WERI-Rb-1 (cell line): ENCODE data around the gene TMEM108.

ENCODE experiments used
- DNase-seq: peaks from one replicate; pipeline ENCODE4 v3.0.0-alpha.2; 2020
- H3K27ac ChIP-seq: fragments of 250-450 bp; sonication (Bioruptor Pico); 2 replicates; pipeline ENCODE4 v1.5.1; 2020; ENCODE audit warnings: mild to moderate bottlenecking, moderate library complexity
- H3K27me3 ChIP-seq: fragments of 250-450 bp; sonication (Bioruptor Pico); 2 replicates; pipeline ENCODE4 v1.5.1; 2021; ENCODE audit warnings: mild to moderate bottlenecking, low read depth, moderate library complexity; ENCODE audit not compliant: insufficient read depth, severe bottlenecking
- H3K36me3 ChIP-seq: fragments of 250-450 bp; sonication (Bioruptor Pico); 2 replicates; pipeline ENCODE4 v1.5.1; 2020; ENCODE audit warnings: mild to moderate bottlenecking, moderate library complexity
- H3K4me3 ChIP-seq: 2 replicates; pipeline ENCODE4 v1.5.1; 2011; ENCODE audit warnings: low read depth, mild to moderate bottlenecking, control low read depth, low read length
- H3K9me3 ChIP-seq: fragments of 250-450 bp; sonication (Bioruptor Pico); 2 replicates; pipeline ENCODE4 v1.5.1; 2021; ENCODE audit warnings: mild to moderate bottlenecking, moderate library complexity; ENCODE audit not compliant: severe bottlenecking
- CTCF ChIP-seq: IDR thresholded peaks from 2 replicates; pipeline ENCODE4 v1.5.1; 2011; ENCODE audit warnings: low read depth, mild to moderate bottlenecking, control low read depth, inconsistent platforms, low read length

The TMEM108 gene

GRCh38 chr3:133197619-133198018, 159.4 kb downstream of the TMEM108 start:
- no peak overlapping the region for H3K27ac ChIP-seq
- no peak for DNase-seq
- peaks cover 9% of the 10 kb centered on the region for H3K9me3 ChIP-seq
- H3K4me3 ChIP-seq: no peak overlapping the region
- no peaks in the 10 kb centered on the region for H3K36me3 ChIP-seq
- no peaks in the 10 kb centered on the region for H3K27me3 ChIP-seq
- no peak for TF ChIP-seq CTCF

GRCh38 chr3:133206921-133207320, 168.7 kb downstream of the TMEM108 start:
- Histone ChIP-seq H3K27ac (no peak overlapping the region), H3K36me3 (no peaks in the 10 kb centered on the region), H3K4me3 (no peak overlapping the region), H3K27me3 (no peaks in the 10 kb centered on the region), H3K9me3 (no peaks in the 10 kb centered on the region)
- no peak for DNase-seq
- no peak for TF ChIP-seq CTCF

GRCh38 chr3:133208184-133208583, 170.0 kb downstream of the TMEM108 start:
- H3K27me3 ChIP-seq: no peaks in the 10 kb centered on the region
- TF ChIP-seq CTCF: no peak
- no peak for DNase-seq

GRCh38 chr3:133209871-133210550, 171.8 kb downstream of the TMEM108 start:
- Histone ChIP-seq H3K9me3 (no peaks in the 10 kb centered on the region), H3K36me3 (no peaks in the 10 kb centered on the region), H3K4me3 (no peak overlapping the region), H3K27me3 (no peaks in the 10 kb centered on the region), H3K27ac (no peak overlapping the region)
- DNase-seq: no peak
- no peak for TF ChIP-seq CTCF

More at GRCh38 chr3:133208184-133208583, 170.0 kb downstream of the TMEM108 start:
- Histone ChIP-seq H3K27ac (no peak overlapping the region), H3K9me3 (no peaks in the 10 kb centered on the region), H3K4me3 (no peak overlapping the region), H3K36me3 (no peaks in the 10 kb centered on the region)

GRCh38 chr3:133210656-133211055, 172.5 kb downstream of the TMEM108 start:
- Histone ChIP-seq H3K27ac (no peak overlapping the region), H3K27me3 (no peaks in the 10 kb centered on the region)

More at GRCh38 chr3:133210656-133211055, 172.5 kb downstream of the TMEM108 start:
- Histone ChIP-seq H3K4me3 (no peak overlapping the region), H3K9me3 (no peaks in the 10 kb centered on the region), H3K36me3 (no peaks in the 10 kb centered on the region)
- no peak for DNase-seq
- TF ChIP-seq CTCF: no peak
